Measurements from ENCODE around the gene OSBPL5.

Gene OSBPL5

GRCh38 chr11:3147257-3147619, 17.9 kb downstream of the OSBPL5 start:
- Histone ChIP-seq H3K4me3 (ENCODE audit: low read depth, low read length) (no peak overlapping the region), H2AK5ac (ENCODE audit: low read length) (no peak overlapping the region), H3K14ac (ENCODE audit: low read length) (peak overlapping the region; percentile 34), H3K4me1 (ENCODE audit: control insufficient read depth in 1 of 2, insufficient read depth in 2 of 2, low read length in 2 of 2) (peaks cover 17 to 20% of the 10 kb centered on the region in 2 experiments), H3K23ac (ENCODE audit: low read length) (no peak overlapping the region), H3K18ac (ENCODE audit: low read length) (peak overlapping the region; percentile 68), H3K36me3 (ENCODE audit: control insufficient read depth in 1 of 2, insufficient read depth in 2 of 2, low read length in 2 of 2) (peaks cover 18 to 23% of the 10 kb centered on the region in 2 experiments), H4K91ac (ENCODE audit: low read depth, low read length) (no peak overlapping the region), H2BK120ac (ENCODE audit: insufficient read depth, low read length, poor library complexity) (no peak overlapping the region), H2BK5ac (ENCODE audit: low read depth, low read length, poor library complexity) (no peak overlapping the region), H2BK12ac (ENCODE audit: low read length) (no peak overlapping the region), H2AFZ (ENCODE audit: insufficient read depth, low read length, poor library complexity) (peak overlapping the region; percentile 63), H3K27ac (ENCODE audit: low read depth, low read length) (no peak overlapping the region), H3K79me1 (ENCODE audit: low read length) (peaks cover 2% of the 10 kb centered on the region), H3K9ac (ENCODE audit: low read length) (no peak overlapping the region), H4K12ac (ENCODE audit: low read depth, low read length) (no peak overlapping the region), H3K27me3 (ENCODE audit: insufficient read depth, low read length) (no peaks in the 10 kb centered on the region), H4K8ac (ENCODE audit: low read depth, low read length) (no peak overlapping the region), H3K4ac (ENCODE audit: low read depth, low read length) (no peak overlapping the region), H3K4me2 (ENCODE audit: low read length) (no peak overlapping the region), H3K79me2 (ENCODE audit: control insufficient read depth, insufficient read depth, low read length, poor library complexity) (no peaks in the 10 kb centered on the region), H3K9me3 (ENCODE audit: insufficient read depth, low read depth, low read length) (no peaks in the 10 kb centered on the region)
- DNase-seq: no peak
- no CpG with 5 or more reads among the region's 17 CpGs for WGBS (ENCODE audit: extremely low coverage, insufficient coverage, insufficient read length)

DNA sequence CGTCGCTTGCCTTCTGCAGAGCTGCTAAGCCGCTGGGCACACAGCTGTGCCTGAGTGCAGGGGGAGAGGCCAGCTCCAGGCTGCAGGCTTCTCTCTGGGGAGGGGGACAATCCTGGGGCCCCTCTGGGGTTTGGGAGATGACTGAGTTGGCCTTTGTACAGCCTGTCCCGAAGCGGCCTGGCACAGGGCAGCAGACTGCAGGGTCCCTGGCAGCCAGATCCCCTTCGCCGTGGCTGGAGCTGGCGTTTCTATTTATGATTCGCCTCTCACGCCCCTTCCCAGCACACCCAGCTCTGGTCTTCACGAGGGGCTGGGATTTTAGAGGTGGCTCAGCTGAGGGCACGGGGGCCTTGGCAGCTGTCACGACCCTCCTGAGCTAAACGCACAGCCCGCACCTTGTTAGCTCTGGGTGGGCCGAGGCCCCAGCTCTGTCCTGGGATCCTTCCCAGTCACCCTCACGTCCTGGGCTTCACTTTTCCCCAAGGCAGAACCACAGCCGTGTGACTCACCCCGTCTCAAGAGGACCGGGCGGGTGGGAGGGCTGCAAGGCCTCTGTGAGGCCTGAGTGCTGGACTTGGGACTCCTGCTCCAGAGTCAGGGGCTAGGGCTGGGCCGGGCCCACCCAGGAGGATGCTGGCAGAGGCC, 18.4 kb downstream of the OSBPL5 start:
- Histone ChIP-seq H3K4me1 (ENCODE audit: control insufficient read depth in 1 of 2, insufficient read depth in 2 of 2, low read length in 2 of 2) (peaks cover 17 to 20% of the 10 kb centered on the region in 2 experiments), H3K27me3 (ENCODE audit: insufficient read depth, low read length) (no peaks in the 10 kb centered on the region), H3K23ac (ENCODE audit: low read length) (no peak overlapping the region), H3K4me2 (ENCODE audit: low read length) (no peak overlapping the region), H3K27ac (ENCODE audit: low read depth, low read length) (no peak overlapping the region), H2AFZ (ENCODE audit: insufficient read depth, low read length, poor library complexity) (no peak overlapping the region), H3K9me3 (ENCODE audit: insufficient read depth, low read depth, low read length) (no peaks in the 10 kb centered on the region), H2BK12ac (ENCODE audit: low read length) (no peak overlapping the region), H4K12ac (ENCODE audit: low read depth, low read length) (no peak overlapping the region), H4K8ac (ENCODE audit: low read depth, low read length) (no peak overlapping the region), H3K79me1 (ENCODE audit: low read length) (peaks cover 2% of the 10 kb centered on the region), H3K18ac (ENCODE audit: low read length) (peak overlapping the region; percentile 51), H4K91ac (ENCODE audit: low read depth, low read length) (no peak overlapping the region), H2BK5ac (ENCODE audit: low read depth, low read length, poor library complexity) (no peak overlapping the region), H3K36me3 (ENCODE audit: control insufficient read depth in 1 of 2, insufficient read depth in 2 of 2, low read length in 2 of 2) (peaks cover 18 to 21% of the 10 kb centered on the region in 2 experiments), H2BK120ac (ENCODE audit: insufficient read depth, low read length, poor library complexity) (no peak overlapping the region), H3K79me2 (ENCODE audit: control insufficient read depth, insufficient read depth, low read length, poor library complexity) (no peaks in the 10 kb centered on the region), H2AK5ac (ENCODE audit: low read length) (no peak overlapping the region), H3K9ac (ENCODE audit: low read length) (no peak overlapping the region), H3K4ac (ENCODE audit: low read depth, low read length) (no peak overlapping the region), H3K14ac (ENCODE audit: low read length) (peak overlapping the region; percentile 33), H3K4me3 (ENCODE audit: low read depth, low read length) (no peak overlapping the region)
- no CpG with 5 or more reads among the region's 22 CpGs for WGBS (ENCODE audit: extremely low coverage, insufficient coverage, insufficient read length)
- no peak for DNase-seq

DNA sequence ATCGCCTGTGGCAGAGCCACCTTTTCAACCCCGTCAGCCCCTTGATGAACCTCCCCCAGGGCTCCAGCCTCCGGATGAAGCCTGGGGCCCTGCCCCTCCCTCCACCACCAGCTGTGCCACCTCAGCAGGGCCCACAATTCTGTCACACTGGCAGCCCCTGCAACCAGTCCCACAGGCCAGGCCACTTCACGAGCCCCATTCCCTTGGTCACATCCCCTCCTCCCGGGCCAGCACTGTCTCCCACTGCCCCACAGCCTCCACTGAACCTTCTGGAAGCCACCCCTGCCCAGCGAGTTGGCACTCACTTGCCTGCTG, 19.9 kb downstream of the OSBPL5 start:
- Histone ChIP-seq H3K9me3 (ENCODE audit: insufficient read depth, low read depth, low read length) (no peaks in the 10 kb centered on the region), H3K4me1 (ENCODE audit: control insufficient read depth in 1 of 2, insufficient read depth in 2 of 2, low read length in 2 of 2) (peaks cover 17 to 20% of the 10 kb centered on the region in 2 experiments)

DNA sequence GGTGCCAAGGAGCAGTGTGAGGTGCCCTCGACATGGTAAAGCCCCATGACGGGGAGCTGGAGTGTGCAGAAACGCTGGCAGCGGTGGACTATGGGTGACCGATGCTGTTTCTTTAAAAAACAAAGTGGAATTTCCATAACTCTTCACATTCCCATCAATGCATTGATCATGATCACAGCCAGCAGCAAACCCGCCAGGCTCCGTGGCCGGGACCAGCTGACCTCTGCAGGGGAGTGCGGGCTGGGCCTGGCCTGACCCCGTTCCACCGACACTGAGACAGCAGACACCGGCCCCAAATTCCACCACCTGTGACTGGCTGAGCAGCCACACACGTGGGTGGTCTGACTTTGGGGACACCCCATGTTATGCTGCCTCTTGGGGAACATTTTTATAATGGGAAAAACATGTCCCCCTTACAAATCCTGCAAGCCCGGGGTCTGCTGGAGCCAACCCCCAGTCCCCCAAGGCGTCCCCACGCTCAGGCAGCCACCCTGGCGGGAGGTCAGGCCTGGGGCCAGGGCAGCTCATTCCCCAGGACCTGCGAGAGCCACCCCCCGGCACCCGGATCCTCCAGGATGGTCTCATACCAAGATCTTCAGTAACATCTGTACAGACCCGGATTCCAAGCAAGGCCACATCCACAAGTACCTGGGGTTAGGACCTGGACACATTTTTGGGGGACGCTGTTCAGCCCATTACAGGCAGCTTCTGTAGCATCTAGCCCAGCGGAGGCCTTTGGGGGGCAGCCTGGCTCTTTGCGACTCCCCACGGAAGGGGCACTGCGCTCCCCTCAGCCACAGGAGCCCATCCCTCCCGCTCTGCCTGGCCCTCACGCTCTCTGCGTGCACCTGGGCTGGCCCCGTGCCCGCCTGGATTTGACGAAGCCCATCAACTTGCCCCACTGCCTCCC, 20.6 kb downstream of the OSBPL5 start:
- WGBS (ENCODE audit: extremely low coverage, insufficient coverage, insufficient read length): no CpG with 5 or more reads among the region's 32 CpGs
- H3K79me1 ChIP-seq (ENCODE audit: low read length): peaks cover 2% of the 10 kb centered on the region
- no peak overlapping the region for H3K4me2 ChIP-seq (ENCODE audit: low read length)
- no peak overlapping the region for H4K12ac ChIP-seq (ENCODE audit: low read depth, low read length)
- H3K9ac ChIP-seq (ENCODE audit: low read length): no peak overlapping the region
- no peak overlapping the region for H2BK120ac ChIP-seq (ENCODE audit: insufficient read depth, low read length, poor library complexity)
- H4K8ac ChIP-seq (ENCODE audit: low read depth, low read length): no peak overlapping the region
- H3K4me1 ChIP-seq (ENCODE audit: control insufficient read depth in 1 of 2, insufficient read depth in 2 of 2, low read length in 2 of 2): peaks cover 17 to 20% of the 10 kb centered on the region in 2 experiments
- DNase-seq: no peak
- H2BK12ac ChIP-seq (ENCODE audit: low read length): no peak overlapping the region
- H2AFZ ChIP-seq (ENCODE audit: insufficient read depth, low read length, poor library complexity): no peak overlapping the region
- no peak overlapping the region for H3K4me3 ChIP-seq (ENCODE audit: low read depth, low read length)
- peak overlapping the region; percentile 36 for H3K18ac ChIP-seq (ENCODE audit: low read length)
- no peaks in the 10 kb centered on the region for H3K27me3 ChIP-seq (ENCODE audit: insufficient read depth, low read length)
- no peak overlapping the region for H3K4ac ChIP-seq (ENCODE audit: low read depth, low read length)
- no peak overlapping the region for H3K14ac ChIP-seq (ENCODE audit: low read length)
- peaks cover 11 to 14% of the 10 kb centered on the region in 2 experiments for H3K36me3 ChIP-seq (ENCODE audit: control insufficient read depth in 1 of 2, insufficient read depth in 2 of 2, low read length in 2 of 2)
- no peaks in the 10 kb centered on the region for H3K79me2 ChIP-seq (ENCODE audit: control insufficient read depth, insufficient read depth, low read length, poor library complexity)
- no peak overlapping the region for H4K91ac ChIP-seq (ENCODE audit: low read depth, low read length)
- no peak overlapping the region for H2BK5ac ChIP-seq (ENCODE audit: low read depth, low read length, poor library complexity)
- H3K27ac ChIP-seq (ENCODE audit: low read depth, low read length): no peak overlapping the region
- no peak overlapping the region for H3K23ac ChIP-seq (ENCODE audit: low read length)
- H3K9me3 ChIP-seq (ENCODE audit: insufficient read depth, low read depth, low read length): no peaks in the 10 kb centered on the region
- H2AK5ac ChIP-seq (ENCODE audit: low read length): no peak overlapping the region

More for the DNA sequence above, 19.9 kb downstream of the OSBPL5 start:
- H3K4me2 ChIP-seq (ENCODE audit: low read length): no peak overlapping the region
- H3K18ac ChIP-seq (ENCODE audit: low read length): peak overlapping the region; percentile 36
- H4K8ac ChIP-seq (ENCODE audit: low read depth, low read length): no peak overlapping the region
- no peak overlapping the region for H2BK120ac ChIP-seq (ENCODE audit: insufficient read depth, low read length, poor library complexity)
- no peak overlapping the region for H3K14ac ChIP-seq (ENCODE audit: low read length)
- no peak overlapping the region for H3K4me3 ChIP-seq (ENCODE audit: low read depth, low read length)
- no peak overlapping the region for H2BK5ac ChIP-seq (ENCODE audit: low read depth, low read length, poor library complexity)
- H3K27me3 ChIP-seq (ENCODE audit: insufficient read depth, low read length): no peaks in the 10 kb centered on the region
- no CpG with 5 or more reads among the region's 6 CpGs for WGBS (ENCODE audit: extremely low coverage, insufficient coverage, insufficient read length)
- no peak overlapping the region for H2AFZ ChIP-seq (ENCODE audit: insufficient read depth, low read length, poor library complexity)
- peaks cover 11 to 14% of the 10 kb centered on the region in 2 experiments for H3K36me3 ChIP-seq (ENCODE audit: control insufficient read depth in 1 of 2, insufficient read depth in 2 of 2, low read length in 2 of 2)
- H3K23ac ChIP-seq (ENCODE audit: low read length): no peak overlapping the region
- no peak for DNase-seq
- no peak overlapping the region for H4K91ac ChIP-seq (ENCODE audit: low read depth, low read length)
- H3K79me1 ChIP-seq (ENCODE audit: low read length): peaks cover 2% of the 10 kb centered on the region
- H3K9ac ChIP-seq (ENCODE audit: low read length): no peak overlapping the region
- no peak overlapping the region for H3K27ac ChIP-seq (ENCODE audit: low read depth, low read length)
- H2AK5ac ChIP-seq (ENCODE audit: low read length): no peak overlapping the region
- H2BK12ac ChIP-seq (ENCODE audit: low read length): no peak overlapping the region
- H3K79me2 ChIP-seq (ENCODE audit: control insufficient read depth, insufficient read depth, low read length, poor library complexity): no peaks in the 10 kb centered on the region
- H3K4ac ChIP-seq (ENCODE audit: low read depth, low read length): no peak overlapping the region
- no peak overlapping the region for H4K12ac ChIP-seq (ENCODE audit: low read depth, low read length)
